ENCODE data around the gene CSN2. TPM values are rescaled to one million over a fixed set of nuclear protein-coding genes. Genes with fewer than 3 reads are reported as not detected.

CSN2 gene
- total RNA-seq, 1 experiment from 2014 or later: not detected

GRCh38 chr4:69994782-69995181 is 29.3 kb upstream of the CSN2 start:
- TF ChIP-seq CTCF (conservative IDR thresholded peaks at IDR 0.05; ENCODE audit: low read depth, low read length) (no peak), EZH2 (IDR thresholded peaks at IDR 0.05; ENCODE audit: borderline replicate concordance, low read depth, low read length, poor library complexity, severe bottlenecking) (no peak)
- H3K9me3 ChIP-seq (ENCODE audit: low read depth, low read length, poor library complexity, severe bottlenecking): no peaks in the 10 kb centered on the region
- POLR2A ChIA-PET (ENCODE audit: low non-redundant PET): no interaction called here

GRCh38 chr4:69991016-69991415 is 25.5 kb upstream of the CSN2 start:
- intact Hi-C loops (cut with micrococcal nuclease; ENCODE audit: unreplicated experiment): no loop called here
- ChIA-PET POLR2A (ENCODE audit: low non-redundant PET) (no interaction called here), CTCF (no interaction called here)
- Histone ChIP-seq H3K4me3 (ENCODE audit: low read depth, low read length, poor library complexity, severe bottlenecking) (no peak overlapping the region), H3K4me1 (ENCODE audit: insufficient read depth, low read length, poor library complexity, severe bottlenecking) (no peaks in the 10 kb centered on the region), H3K9me3 (ENCODE audit: low read depth, low read length, poor library complexity, severe bottlenecking) (no peaks in the 10 kb centered on the region), H3K27ac (ENCODE audit: low read depth, low read length, poor library complexity, severe bottlenecking) (no peak overlapping the region), H3K27me3 (replicated peaks; ENCODE audit: insufficient read depth, low read depth, low read length, poor library complexity) (no peaks in the 10 kb centered on the region), H3K36me3 (ENCODE audit: insufficient read depth, low read length, poor library complexity, severe bottlenecking) (no peaks in the 10 kb centered on the region)
- TF ChIP-seq CTCF (conservative IDR thresholded peaks at IDR 0.05; ENCODE audit: low read depth, low read length) (no peak), EZH2 (IDR thresholded peaks at IDR 0.05; ENCODE audit: borderline replicate concordance, low read depth, low read length, poor library complexity, severe bottlenecking) (no peak)
- no TSS peak for BruUV-seq (replicated peaks)
- DNase-seq (ENCODE audit: low spot score): no peak

More at GRCh38 chr4:69994782-69995181, 29.3 kb upstream of the CSN2 start:
- H3K4me1 ChIP-seq (ENCODE audit: insufficient read depth, low read length, poor library complexity, severe bottlenecking): no peaks in the 10 kb centered on the region
- no peak overlapping the region for H3K27ac ChIP-seq (ENCODE audit: low read depth, low read length, poor library complexity, severe bottlenecking)
- H3K4me3 ChIP-seq (ENCODE audit: low read depth, low read length, poor library complexity, severe bottlenecking): no peak overlapping the region
- no peak for DNase-seq (ENCODE audit: low spot score)
- intact Hi-C loops (cut with micrococcal nuclease; ENCODE audit: unreplicated experiment): no loop called here
- H3K36me3 ChIP-seq (ENCODE audit: insufficient read depth, low read length, poor library complexity, severe bottlenecking): no peaks in the 10 kb centered on the region
- no TSS peak for BruUV-seq (replicated peaks)
- CTCF ChIA-PET: no interaction called here
- no peaks in the 10 kb centered on the region for H3K27me3 ChIP-seq (replicated peaks; ENCODE audit: insufficient read depth, low read depth, low read length, poor library complexity)

DNA sequence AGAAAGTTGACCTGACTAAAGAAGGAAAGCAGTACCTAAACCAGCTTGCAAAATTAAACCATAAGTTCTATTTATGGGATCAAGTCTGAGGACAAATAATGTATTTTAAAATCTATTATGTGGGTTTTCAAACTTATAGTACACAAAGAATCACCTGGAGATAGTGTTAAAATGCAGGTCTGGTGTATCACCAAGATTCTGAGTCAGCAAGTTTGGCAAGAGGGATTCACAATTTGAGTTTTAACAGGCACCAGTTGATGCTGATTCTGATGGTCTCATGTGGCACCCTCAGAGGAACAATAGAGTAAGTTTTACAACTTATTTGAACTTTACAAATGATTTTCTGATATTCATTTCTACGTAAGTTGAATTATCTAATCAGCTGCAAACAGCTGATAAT is 21.1 kb upstream of the CSN2 start:
- no peaks in the 10 kb centered on the region for H3K27me3 ChIP-seq (replicated peaks; ENCODE audit: insufficient read depth, low read depth, low read length, poor library complexity)
- H3K4me1 ChIP-seq (ENCODE audit: insufficient read depth, low read length, poor library complexity, severe bottlenecking): no peaks in the 10 kb centered on the region
- BruUV-seq (replicated peaks): no TSS peak
- intact Hi-C loops (cut with micrococcal nuclease; ENCODE audit: unreplicated experiment): no loop called here
- H3K36me3 ChIP-seq (ENCODE audit: insufficient read depth, low read length, poor library complexity, severe bottlenecking): no peaks in the 10 kb centered on the region
- CTCF ChIA-PET: no interaction called here
- no peak for TF ChIP-seq CTCF (conservative IDR thresholded peaks at IDR 0.05; ENCODE audit: low read depth, low read length)
- TF ChIP-seq EZH2 (IDR thresholded peaks at IDR 0.05; ENCODE audit: borderline replicate concordance, low read depth, low read length, poor library complexity, severe bottlenecking): no peak
- H3K4me3 ChIP-seq (ENCODE audit: low read depth, low read length, poor library complexity, severe bottlenecking): no peak overlapping the region
- POLR2A ChIA-PET (ENCODE audit: low non-redundant PET): no interaction called here
- no peak for DNase-seq (ENCODE audit: low spot score)
- H3K9me3 ChIP-seq (ENCODE audit: low read depth, low read length, poor library complexity, severe bottlenecking): no peaks in the 10 kb centered on the region
- H3K27ac ChIP-seq (ENCODE audit: low read depth, low read length, poor library complexity, severe bottlenecking): no peak overlapping the region
